Osteoblast (primary cell): ENCODE data around the gene CTDSP2. TPM values are rescaled to one million over a fixed set of nuclear protein-coding genes. Genes with fewer than 3 reads are reported as not detected.

Experiments
- DNase-seq: peaks from one replicate; pipeline ENCODE4 v3.0.0; 2011; ENCODE audit warnings: low spot score, mixed read lengths; ENCODE audit not compliant: insufficient read length; ENCODE audit errors: missing footprints
- H2AFZ ChIP-seq: 2 replicates; pipeline ENCODE4 v1.6.0; 2011; ENCODE audit warnings: mild to moderate bottlenecking, low read length
- H3K27ac ChIP-seq: 2 replicates; pipeline ENCODE4 v1.5.1; 2011; ENCODE audit warnings: mild to moderate bottlenecking, low read depth, low read length, moderate library complexity
- H3K27me3 ChIP-seq: 2 replicates; pipeline ENCODE4 v1.6.0; 2012; ENCODE audit warnings: mild to moderate bottlenecking, control low read depth, inconsistent platforms, low read length, moderate library complexity; ENCODE audit not compliant: insufficient read depth
- H3K36me3 ChIP-seq: 2 replicates; pipeline ENCODE4 v1.5.1; 2011; ENCODE audit warnings: mild to moderate bottlenecking, low read length, control low read depth, moderate library complexity; ENCODE audit not compliant: insufficient read depth
- H3K4me1 ChIP-seq: 2 replicates; pipeline ENCODE4 v1.5.1; 2011; ENCODE audit warnings: mild to moderate bottlenecking, low read length, control low read depth, moderate library complexity; ENCODE audit not compliant: insufficient read depth
- H3K4me2 ChIP-seq: 2 replicates; pipeline ENCODE4 v1.6.0; 2011; ENCODE audit warnings: mild to moderate bottlenecking, low read length; ENCODE audit not compliant: insufficient read depth
- H3K4me3 ChIP-seq: fragments of 200-600 bp; sonication (generic); 3 replicates; pipeline ENCODE4 v1.5.1; 2012; ENCODE audit warnings: mild to moderate bottlenecking, low read length, inconsistent platforms; ENCODE audit not compliant: insufficient read depth
- H3K79me2 ChIP-seq: 2 replicates; pipeline ENCODE4 v1.6.0; 2012; ENCODE audit warnings: mild to moderate bottlenecking, low read length, control low read depth, inconsistent platforms; ENCODE audit not compliant: insufficient read depth
- H3K9me3 ChIP-seq: 2 replicates; pipeline ENCODE4 v1.5.1; 2011; ENCODE audit warnings: low read depth, low read length, control low read depth
- H4K20me1 ChIP-seq: 2 replicates; pipeline ENCODE4 v1.6.0; 2012; ENCODE audit warnings: mild to moderate bottlenecking, low read length, control low read depth; ENCODE audit not compliant: insufficient read depth
- CTCF ChIP-seq: IDR thresholded peaks from 2 replicates; pipeline ENCODE4 v1.5.1; 2011; ENCODE audit warnings: mild to moderate bottlenecking, low read depth, low read length, moderate library complexity; ENCODE audit errors: extremely low read depth
- total RNA-seq: library from RNA; depleted of rRNA; stranded (reverse); fragments of >200 nt; gene quantifications from 2 replicates; pipeline ENCODE4 v1.2.3, GENCODE V29; 2012

CTDSP2 gene
- total RNA-seq, 1 donor: 116 TPM

GRCh38 chr12:57891542-57892228 is 45.2 kb upstream of the CTDSP2 start:
- no peak for TF ChIP-seq CTCF
- no peak overlapping the region for H2AFZ ChIP-seq
- no peaks in the 10 kb centered on the region for H3K27me3 ChIP-seq
- H3K36me3 ChIP-seq: no peaks in the 10 kb centered on the region
- peaks cover 77% of the 10 kb centered on the region for H3K4me1 ChIP-seq
- H3K4me3 ChIP-seq: no peak overlapping the region
- H4K20me1 ChIP-seq: no peaks in the 10 kb centered on the region
- no peak for DNase-seq
- no peak overlapping the region for H3K4me2 ChIP-seq
- no peaks in the 10 kb centered on the region for H3K9me3 ChIP-seq
- no peak overlapping the region for H3K27ac ChIP-seq
- no peaks in the 10 kb centered on the region for H3K79me2 ChIP-seq

GRCh38 chr12:57890191-57891115 is 43.9 kb upstream of the CTDSP2 start:
- no peak overlapping the region for H3K4me3 ChIP-seq
- H3K4me1 ChIP-seq: peaks cover 64% of the 10 kb centered on the region
- no peaks in the 10 kb centered on the region for H3K79me2 ChIP-seq
- no peaks in the 10 kb centered on the region for H3K27me3 ChIP-seq
- H3K9me3 ChIP-seq: no peaks in the 10 kb centered on the region
- H2AFZ ChIP-seq: peak overlapping the region; percentile 19
- H3K4me2 ChIP-seq: peak overlapping the region; percentile 80
- DNase-seq: no peak
- H4K20me1 ChIP-seq: no peaks in the 10 kb centered on the region
- no peaks in the 10 kb centered on the region for H3K36me3 ChIP-seq
- no peak for TF ChIP-seq CTCF
- H3K27ac ChIP-seq: peak overlapping the region; percentile 85

DNA sequence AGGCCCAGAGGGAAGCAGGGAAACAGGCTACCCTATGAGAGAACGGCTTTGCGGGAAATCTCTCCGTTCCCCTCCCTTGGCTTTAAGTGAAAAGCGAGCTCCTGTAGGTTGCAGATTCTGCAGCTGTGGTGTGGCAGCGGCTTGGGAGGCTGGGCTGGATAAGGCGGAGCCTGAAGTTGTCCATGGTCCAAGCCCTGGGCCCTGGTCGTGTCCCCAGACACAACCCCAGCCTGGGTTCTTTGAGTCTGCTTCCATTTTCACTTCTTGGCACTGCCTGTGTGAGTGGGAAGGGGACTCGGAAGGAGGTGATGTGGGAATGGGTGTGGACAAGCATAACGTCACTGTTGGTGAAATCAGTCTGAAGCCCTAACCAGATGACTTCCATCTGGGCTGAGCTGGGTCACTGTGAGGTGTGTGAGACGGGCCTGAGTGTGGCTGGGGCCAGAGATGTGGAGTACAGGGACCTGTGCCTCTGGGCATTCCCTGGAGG is 43.0 kb upstream of the CTDSP2 start:
- Histone ChIP-seq H3K9me3 (no peaks in the 10 kb centered on the region), H3K79me2 (no peaks in the 10 kb centered on the region), H3K36me3 (no peaks in the 10 kb centered on the region), H3K27me3 (no peaks in the 10 kb centered on the region), H3K4me3 (peak overlapping the region; percentile 62), H3K27ac (peak overlapping the region; percentile 85), H2AFZ (peak overlapping the region; percentile 20), H4K20me1 (no peaks in the 10 kb centered on the region), H3K4me2 (peak overlapping the region; percentile 80), H3K4me1 (peaks cover 55% of the 10 kb centered on the region)
- no peak for TF ChIP-seq CTCF
- peak; percentile 67 for DNase-seq
